Glomerular visceral epithelial cell (primary cell): Measurements from ENCODE around the gene MAP2K6.

ENCODE experiments used
- DNase-seq: peaks from one replicate; pipeline ENCODE4 v3.0.0-alpha.2; 2016; ENCODE audit errors: extremely low spot score

The MAP2K6 gene

GRCh38 chr17:69427486-69428197 lies 13.1 kb downstream of the MAP2K6 start:
- DNase-seq: no peak

GRCh38 chr17:69428252-69428980 lies 13.9 kb downstream of the MAP2K6 start:
- DNase-seq: no peak

GRCh38 chr17:69430488-69430887 lies 16.0 kb downstream of the MAP2K6 start:
- no peak for DNase-seq

DNA sequence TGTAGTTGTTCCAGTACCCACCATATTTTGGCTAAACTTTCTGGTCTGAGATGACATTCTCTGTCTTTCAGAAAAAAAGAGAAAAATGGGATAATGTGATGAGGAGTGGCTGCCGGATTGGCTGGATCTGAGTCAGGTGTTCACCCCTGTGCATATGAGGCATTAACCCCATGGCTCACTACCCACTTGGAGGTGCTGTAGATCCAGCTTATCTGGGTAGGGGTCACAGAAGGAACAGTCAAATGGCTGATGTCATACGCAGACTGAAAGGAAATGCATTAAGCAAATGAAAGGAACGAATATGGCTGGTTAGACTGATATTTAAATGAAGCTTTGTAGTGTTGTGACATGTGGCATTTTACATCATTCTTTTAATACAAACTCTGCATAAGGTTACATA lies 17.3 kb downstream of the MAP2K6 start:
- DNase-seq: no peak

- no peak for DNase-seq
Observed at GRCh38 chr17:69433093-69433492, 18.6 kb downstream of the MAP2K6 start.

GRCh38 chr17:69434164-69434579 lies 19.7 kb downstream of the MAP2K6 start:
- peak; percentile 63 for DNase-seq

- no peak for DNase-seq
Observed at GRCh38 chr17:69435971-69436696, 21.6 kb downstream of the MAP2K6 start.

- no peak for DNase-seq
Observed at GRCh38 chr17:69437475-69437874, 23.0 kb downstream of the MAP2K6 start.

GRCh38 chr17:69438776-69439175 lies 24.3 kb downstream of the MAP2K6 start:
- DNase-seq: no peak

DNA sequence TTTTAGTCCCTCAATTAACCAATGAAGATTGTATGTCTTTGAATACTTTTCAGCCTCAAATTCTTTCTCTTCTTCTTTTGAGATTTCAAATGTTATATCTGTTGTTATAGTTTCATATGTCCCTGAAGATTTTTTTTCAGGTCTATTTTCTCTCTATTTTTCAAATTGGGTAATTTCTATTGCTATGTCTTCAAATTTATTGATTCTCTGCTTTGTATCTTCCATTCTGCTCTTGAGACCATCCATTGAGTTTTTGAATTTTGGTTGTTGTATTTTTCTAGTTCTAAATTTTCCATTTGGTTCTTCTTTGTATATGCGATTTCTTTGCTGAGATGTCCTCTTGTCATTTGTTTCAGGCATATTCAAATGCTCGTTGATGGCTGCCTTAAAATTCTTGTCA lies 26.7 kb downstream of the MAP2K6 start:
- no peak for DNase-seq

DNA sequence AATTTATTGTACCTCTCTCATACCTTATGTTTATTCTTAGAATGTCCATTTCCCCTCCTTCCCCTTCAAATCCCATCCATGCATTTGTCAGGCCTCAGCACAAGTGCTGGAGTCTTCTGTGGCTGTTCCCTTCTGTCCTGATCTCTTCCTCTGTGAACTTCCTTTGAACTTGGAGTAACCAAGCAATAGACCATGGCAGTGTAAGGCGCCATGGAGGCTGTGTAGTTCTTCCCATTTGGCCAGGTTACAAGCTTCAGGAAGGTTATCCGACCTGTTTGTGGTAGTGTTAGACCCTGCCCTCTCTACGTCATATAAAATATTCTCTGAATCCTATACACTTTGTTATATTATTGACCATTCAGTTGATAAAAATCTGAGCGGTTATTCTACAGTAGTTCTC lies 28.6 kb downstream of the MAP2K6 start:
- no peak for DNase-seq

DNA sequence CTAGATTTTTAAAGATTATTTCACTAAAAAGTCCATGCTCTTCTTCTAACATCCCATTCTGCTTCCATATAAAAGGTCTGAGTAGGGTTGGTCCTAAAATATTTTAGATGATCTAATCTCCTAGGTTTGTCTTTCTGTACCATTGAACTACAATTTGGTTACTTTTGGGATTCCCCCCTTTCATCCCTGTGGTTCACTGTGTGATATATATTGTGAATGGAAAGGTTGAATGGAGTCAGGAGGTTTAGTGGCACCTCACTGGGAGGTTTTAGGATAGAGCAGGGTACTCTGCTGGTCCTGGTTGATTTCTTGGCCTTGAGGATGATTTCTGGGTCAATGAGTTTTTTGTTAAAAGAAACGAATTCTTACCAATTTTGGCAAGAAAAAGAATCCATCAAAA lies 29.5 kb downstream of the MAP2K6 start:
- DNase-seq: no peak

DNA sequence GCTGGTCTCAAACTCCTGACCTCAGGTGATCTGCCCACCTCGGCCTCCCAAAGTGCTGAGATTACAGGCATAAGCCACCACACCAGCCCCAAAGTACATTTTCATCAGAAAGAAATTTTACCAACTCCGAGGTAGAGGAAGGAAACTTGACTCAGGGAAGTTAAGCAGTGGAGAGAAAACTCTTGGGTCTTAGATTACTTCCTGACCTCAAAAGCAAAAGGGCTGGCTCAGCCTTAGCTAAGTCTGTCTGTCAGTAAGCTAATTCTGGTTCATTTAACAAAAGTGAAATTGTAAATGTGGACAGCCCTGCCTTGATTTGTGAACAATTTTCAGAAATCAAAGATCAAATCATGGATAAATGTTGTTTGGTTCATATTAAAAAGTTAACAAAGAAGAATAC lies 30.6 kb downstream of the MAP2K6 start:
- DNase-seq: no peak

- DNase-seq: no peak
Observed at GRCh38 chr17:69447726-69448125, 33.2 kb downstream of the MAP2K6 start.

DNA sequence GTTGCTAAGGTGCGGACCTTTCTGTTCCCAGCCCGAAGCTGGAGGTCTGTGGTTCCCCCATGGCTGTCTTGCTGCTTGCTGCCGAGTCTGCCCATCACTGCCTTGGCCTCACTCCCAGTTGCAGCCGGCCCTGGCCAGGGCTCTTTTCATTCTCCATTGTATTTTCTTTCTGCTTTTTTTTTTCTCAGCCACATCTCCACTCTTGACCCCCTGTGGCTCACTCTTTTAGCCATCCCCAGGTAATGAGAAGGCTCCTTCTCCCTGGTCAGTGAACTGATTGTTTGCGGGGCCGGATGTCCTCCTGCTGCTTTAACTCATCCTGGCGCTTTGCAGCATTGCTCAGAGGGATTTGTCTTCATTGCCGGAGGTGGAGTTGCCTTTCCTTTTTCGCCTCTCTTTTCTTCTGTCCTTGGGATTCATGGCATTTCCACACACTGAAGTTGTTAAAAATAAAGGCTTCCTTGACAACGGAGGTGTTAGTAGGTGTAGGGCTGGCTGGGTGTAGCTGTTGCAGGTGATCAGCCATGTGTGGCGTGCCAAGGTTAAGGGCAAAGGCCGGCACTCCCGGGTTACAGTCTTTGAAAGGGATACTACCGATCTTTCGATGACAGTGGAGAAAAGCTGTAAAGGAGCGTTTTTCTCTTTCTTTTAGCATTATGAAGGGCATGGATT lies 34.1 kb downstream of the MAP2K6 start:
- DNase-seq: peak; percentile 20

GRCh38 chr17:69450131-69450530 lies 35.6 kb downstream of the MAP2K6 start:
- DNase-seq: no peak

- DNase-seq: no peak
Observed at GRCh38 chr17:69450918-69451317, 36.4 kb downstream of the MAP2K6 start.

- no peak for DNase-seq
Observed at GRCh38 chr17:69451416-69452394, 37.2 kb downstream of the MAP2K6 start.

DNA sequence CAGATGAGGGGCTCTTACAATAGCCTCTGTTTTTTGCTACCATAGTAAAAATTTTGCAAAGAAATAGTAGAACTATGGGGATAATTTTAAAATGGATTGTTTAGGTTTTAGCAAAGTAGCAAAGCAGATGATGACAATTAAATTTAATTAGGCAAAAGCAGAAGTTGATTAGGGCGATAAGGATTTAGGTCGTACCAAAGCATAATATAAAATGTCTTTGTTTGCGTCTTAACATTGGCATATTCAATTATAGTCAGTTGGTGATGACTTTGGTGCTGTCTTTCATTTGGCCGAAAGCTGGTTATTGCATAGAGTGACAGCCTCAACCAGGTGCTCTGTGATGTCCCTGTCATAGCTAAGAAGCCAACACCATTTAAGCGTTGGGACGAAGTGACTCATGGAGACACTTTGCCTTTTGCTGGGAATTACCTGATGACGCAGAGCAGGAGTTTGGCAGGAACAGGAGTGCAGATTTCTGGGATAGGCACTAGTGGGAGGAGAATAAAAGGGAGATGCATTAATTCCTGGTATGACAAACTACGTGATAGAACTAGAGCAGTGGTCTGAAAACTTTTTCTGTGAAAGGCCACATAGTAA lies 38.3 kb downstream of the MAP2K6 start:
- DNase-seq: no peak

- DNase-seq: no peak
Observed at GRCh38 chr17:69454051-69454450, 39.6 kb downstream of the MAP2K6 start.

DNA sequence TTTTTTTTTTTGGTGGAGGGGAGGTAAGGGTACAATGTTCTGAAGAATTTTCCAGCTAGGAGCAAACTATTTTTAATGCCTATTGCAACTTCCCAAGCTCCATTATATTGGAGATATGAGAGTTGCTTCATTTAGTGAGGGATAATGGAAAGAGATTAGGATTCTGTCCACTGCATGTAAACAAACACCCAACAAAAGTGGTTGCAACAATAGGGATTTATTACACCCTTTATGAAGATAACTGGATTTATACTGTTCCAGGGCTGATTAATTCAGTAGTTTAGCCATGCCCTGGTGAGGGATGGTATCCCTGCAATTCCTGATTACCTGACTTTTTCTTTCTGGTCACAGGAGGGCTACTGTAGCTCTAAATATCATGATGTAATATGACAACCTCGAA lies 40.5 kb downstream of the MAP2K6 start:
- no peak for DNase-seq
